Esophagus muscularis mucosa (tissue), 4 donors: ENCODE data around the gene AP1M2.

Experiments used
- EP300 ChIP-seq: sonication (generic); formaldehyde crosslinking; IDR thresholded peaks from one replicate; pipeline ENCODE4 v1.6.1; 2017; ENCODE audit warnings: antibody characterized with exemption
- POLR2A ChIP-seq: fragments of 450-650 bp; IDR thresholded peaks from one replicate; pipeline ENCODE4 v1.6.1; 2017; ENCODE audit warnings: antibody characterized with exemption, moderate library complexity, mild to moderate bottlenecking, low read depth
- POLR2AphosphoS5 ChIP-seq, 2 donors: sonication (generic); formaldehyde crosslinking; IDR thresholded peaks; one replicate each; pipeline ENCODE4 v1.6.1; 2017; ENCODE audit warnings: antibody characterized with exemption in 2 of 2
- TF ChIP-seq, protein P1 (sequence below), 3 experiments: fragments of 200-600 bp in 2 of 3; fragments of 450-650 bp in 1 of 3; sonication (generic) in 2 of 3; IDR thresholded peaks; one replicate each; pipeline ENCODE4 v1.5.1; 2017 to 2019; ENCODE audit warnings: antibody characterized with exemption in 3 of 3, mild to moderate bottlenecking in 2 of 3, moderate library complexity in 1 of 3

DNA sequence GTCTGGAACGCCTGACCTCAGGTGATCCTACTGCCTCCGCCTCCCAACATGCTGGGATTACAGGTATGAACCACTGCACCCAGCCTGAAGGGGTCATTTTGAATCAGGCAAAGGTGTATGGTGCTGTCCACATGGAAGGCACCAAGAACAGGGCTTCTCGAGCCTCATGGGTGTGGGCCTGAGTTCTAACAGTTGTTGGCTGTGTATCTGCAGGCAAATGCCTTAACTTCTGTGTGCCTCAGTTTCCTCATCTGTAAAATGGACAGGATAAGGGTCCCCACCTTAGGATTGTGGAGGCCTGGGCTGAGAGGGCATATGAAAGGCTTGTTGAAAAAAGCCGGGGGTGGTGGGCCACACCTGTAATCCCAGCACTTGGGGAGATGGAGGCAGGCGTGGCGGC, 9.2 kb downstream of the AP1M2 start:
- TF ChIP-seq, protein P1, sequence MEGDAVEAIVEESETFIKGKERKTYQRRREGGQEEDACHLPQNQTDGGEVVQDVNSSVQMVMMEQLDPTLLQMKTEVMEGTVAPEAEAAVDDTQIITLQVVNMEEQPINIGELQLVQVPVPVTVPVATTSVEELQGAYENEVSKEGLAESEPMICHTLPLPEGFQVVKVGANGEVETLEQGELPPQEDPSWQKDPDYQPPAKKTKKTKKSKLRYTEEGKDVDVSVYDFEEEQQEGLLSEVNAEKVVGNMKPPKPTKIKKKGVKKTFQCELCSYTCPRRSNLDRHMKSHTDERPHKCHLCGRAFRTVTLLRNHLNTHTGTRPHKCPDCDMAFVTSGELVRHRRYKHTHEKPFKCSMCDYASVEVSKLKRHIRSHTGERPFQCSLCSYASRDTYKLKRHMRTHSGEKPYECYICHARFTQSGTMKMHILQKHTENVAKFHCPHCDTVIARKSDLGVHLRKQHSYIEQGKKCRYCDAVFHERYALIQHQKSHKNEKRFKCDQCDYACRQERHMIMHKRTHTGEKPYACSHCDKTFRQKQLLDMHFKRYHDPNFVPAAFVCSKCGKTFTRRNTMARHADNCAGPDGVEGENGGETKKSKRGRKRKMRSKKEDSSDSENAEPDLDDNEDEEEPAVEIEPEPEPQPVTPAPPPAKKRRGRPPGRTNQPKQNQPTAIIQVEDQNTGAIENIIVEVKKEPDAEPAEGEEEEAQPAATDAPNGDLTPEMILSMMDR (IDR thresholded peaks at IDR 0.05), result no peak
- TF ChIP-seq POLR2A, result no peak
- no peak for TF ChIP-seq POLR2AphosphoS5 (IDR thresholded peaks at IDR 0.05)
- no peak for TF ChIP-seq EP300
